Suppressor macrophage treated with lipopolysaccharide for 1 hour (primary cell): Measurements from ENCODE around the gene FN3KRP.

Source experiments
- DNase-seq, 3 donors: peaks; one replicate each; pipeline ENCODE4 v3.0.0-alpha.2; 2020 to 2022

The FN3KRP gene

GRCh38 chr17:82687871-82688270, 28.6 kb upstream of the FN3KRP start:
- no peak for DNase-seq

- DNase-seq, result no peak
Observed at GRCh38 chr17:82689077-82689476, 27.4 kb upstream of the FN3KRP start.

- DNase-seq, result no peak
Observed at GRCh38 chr17:82690786-82691489, 25.6 kb upstream of the FN3KRP start.

- no peak for DNase-seq
Observed at GRCh38 chr17:82691714-82692113, 24.8 kb upstream of the FN3KRP start.

GRCh38 chr17:82692268-82692667, 24.2 kb upstream of the FN3KRP start:
- no peak for DNase-seq

GRCh38 chr17:82693168-82693867, 23.2 kb upstream of the FN3KRP start:
- DNase-seq, result no peak

- DNase-seq, result no peak
Observed at GRCh38 chr17:82694647-82695046, 21.9 kb upstream of the FN3KRP start.

- DNase-seq, result peak in 1 of 3 donors; percentile 9
Observed at GRCh38 chr17:82696259-82696658, 20.2 kb upstream of the FN3KRP start.

GRCh38 chr17:82696916-82697807, 19.3 kb upstream of the FN3KRP start:
- DNase-seq, result peak; percentile 20 to 62 (median 30)

- no peak for DNase-seq
Observed at GRCh38 chr17:82697808-82698064, 18.8 kb upstream of the FN3KRP start.

GRCh38 chr17:82698065-82698973, 18.2 kb upstream of the FN3KRP start, which contains the start of gene RAB40B:
Gene RAB40B, minus strand, starts transcription at chr17:82698698. Its CDS starts 102 bp downstream, at chr17:82698596.
- peak; percentile 99 for DNase-seq

- DNase-seq, result no peak
Observed at GRCh38 chr17:82698974-82699442, 17.5 kb upstream of the FN3KRP start.

GRCh38 chr17:82699551-82699950, 17.0 kb upstream of the FN3KRP start:
- no peak for DNase-seq

GRCh38 chr17:82702231-82702927, 14.1 kb upstream of the FN3KRP start:
- no peak for DNase-seq

- no peak for DNase-seq
Observed at GRCh38 chr17:82703036-82703745, 13.3 kb upstream of the FN3KRP start.

GRCh38 chr17:82703935-82704865, 12.3 kb upstream of the FN3KRP start:
- DNase-seq, result peak in 1 of 3 donors; percentile 16

- no peak for DNase-seq
Observed at GRCh38 chr17:82704886-82705285, 11.6 kb upstream of the FN3KRP start.

- DNase-seq, result no peak
Observed at GRCh38 chr17:82705756-82706155, 10.8 kb upstream of the FN3KRP start.

- no peak for DNase-seq
Observed at GRCh38 chr17:82709024-82709675, 7.4 kb upstream of the FN3KRP start.
